GM23338 (cell line): ENCODE measurements around the gene ACE2. TPM values are rescaled to one million over a fixed set of nuclear protein-coding genes. Genes with fewer than 3 reads are reported as not detected.

ENCODE experiments used
- ATAC-seq: fragments of 200-7000 bp; cut with Tn5 transposase; 3 replicates; pipeline ENCODE4 v1.9.1; 2020
- DNase-seq: peaks from one replicate; pipeline ENCODE4 v3.0.0-alpha.2; 2015; ENCODE audit warnings: low spot score
- H2AFZ ChIP-seq: fragments of 200-600 bp; sonication (generic); 2 replicates; pipeline ENCODE4 v1.8.0; 2016; ENCODE audit warnings: antibody characterized with exemption, mild to moderate bottlenecking, moderate library complexity
- H3F3A ChIP-seq: fragments of 200-600 bp; sonication (generic); replicated peaks from 2 replicates; pipeline ENCODE4 v1.8.0; 2017; ENCODE audit warnings: antibody characterized with exemption, mixed run types, low read depth
- H3K27ac ChIP-seq: fragments of 200-600 bp; sonication (generic); 2 replicates; pipeline ENCODE4 v1.6.1; 2016; ENCODE audit warnings: low read depth
- H3K27me3 ChIP-seq: fragments of 200-600 bp; sonication (generic); 2 replicates; pipeline ENCODE4 v1.8.0; 2016; ENCODE audit warnings: mild to moderate bottlenecking, mixed run types, moderate library complexity; ENCODE audit not compliant: insufficient read depth
- H3K36me3 ChIP-seq: fragments of 200-600 bp; sonication (generic); 2 replicates; pipeline ENCODE4 v1.8.0; 2016; ENCODE audit warnings: mild to moderate bottlenecking; ENCODE audit not compliant: insufficient read depth
- H3K4me1 ChIP-seq: fragments of 200-600 bp; sonication (generic); 2 replicates; pipeline ENCODE4 v1.8.0; 2016; ENCODE audit warnings: mild to moderate bottlenecking, moderate library complexity; ENCODE audit not compliant: insufficient read depth
- H3K4me2 ChIP-seq: fragments of 200-600 bp; sonication (generic); 2 replicates; pipeline ENCODE4 v1.7.1; 2017; ENCODE audit warnings: mixed run types
- H3K4me3 ChIP-seq: fragments of 200-600 bp; sonication (generic); 2 replicates; pipeline ENCODE4 v1.6.1; 2016; ENCODE audit warnings: mixed run types
- H3K79me2 ChIP-seq: fragments of 200-600 bp; sonication (generic); replicated peaks from 2 replicates; pipeline ENCODE4 v1.8.0; 2017; ENCODE audit warnings: mild to moderate bottlenecking; ENCODE audit not compliant: insufficient read depth
- H3K9me2 ChIP-seq: fragments of 200-600 bp; sonication (generic); 2 replicates; pipeline ENCODE4 v1.8.0; 2017; ENCODE audit not compliant: insufficient read depth
- H4K20me1 ChIP-seq: fragments of 200-600 bp; sonication (generic); replicated peaks from 2 replicates; pipeline ENCODE4 v1.8.0; 2017; ENCODE audit warnings: mild to moderate bottlenecking; ENCODE audit not compliant: insufficient read depth
- H3K27ac Mint-ChIP-seq: 2 replicates; pipeline ENCODE4 v1.8.0; 2020; ENCODE audit warnings: inconsistent platforms, mild to moderate bottlenecking, moderate library complexity, mixed read lengths
- H3K27me3 Mint-ChIP-seq: 3 replicates; pipeline ENCODE4 v1.8.0; 2022; ENCODE audit warnings: low read depth, mild to moderate bottlenecking, moderate library complexity, mixed read lengths, inconsistent platforms; ENCODE audit not compliant: insufficient read depth, poor library complexity
- H3K36me3 Mint-ChIP-seq: 3 replicates; pipeline ENCODE4 v1.8.0; 2021; ENCODE audit warnings: low read depth, mild to moderate bottlenecking, inconsistent platforms, moderate library complexity, mixed read lengths
- H3K4me1 Mint-ChIP-seq: 3 replicates; pipeline ENCODE4 v1.8.0; 2020; ENCODE audit warnings: mild to moderate bottlenecking, inconsistent platforms, mixed read lengths
- H3K4me3 Mint-ChIP-seq: 3 replicates; pipeline ENCODE4 v1.8.0; 2021; ENCODE audit warnings: moderate library complexity, mild to moderate bottlenecking, inconsistent platforms, mixed read lengths
- H3K9me3 Mint-ChIP-seq: 3 replicates; pipeline ENCODE4 v1.8.0; 2020; ENCODE audit warnings: moderate library complexity, mild to moderate bottlenecking, inconsistent platforms, mixed read lengths
- CREB1 ChIP-seq: fragments of 250-450 bp; sonication (Bioruptor Pico); IDR thresholded peaks from 2 replicates; pipeline ENCODE4 v1.5.0; 2020; ENCODE audit warnings: low read depth, mild to moderate bottlenecking, moderate library complexity
- CTCF ChIP-seq, 2 experiments: fragments of 200-600 bp in 1 of 2; sonication (generic) in 1 of 2; conservative IDR thresholded peaks; 2 replicates each; pipeline versions ENCODE4 v1.5.1 to v1.6.1; 2016 to 2017; ENCODE audit warnings: antibody characterized with exemption in 2 of 2, low read depth in 2 of 2, mild to moderate bottlenecking in 2 of 2, moderate library complexity in 1 of 2
- EZH2 ChIP-seq: fragments of 200-600 bp; sonication (generic); IDR thresholded peaks from one replicate; pipeline ENCODE4 v1.8.0; 2017; ENCODE audit warnings: antibody characterized with exemption, mild to moderate bottlenecking, low read depth; ENCODE audit not compliant: unreplicated experiment
- EZH2phosphoT487 ChIP-seq: fragments of 200-600 bp; sonication (generic); IDR thresholded peaks from one replicate; pipeline ENCODE4 v1.8.1; 2018; ENCODE audit warnings: antibody characterized with exemption; ENCODE audit not compliant: unreplicated experiment
- JUNB ChIP-seq: IDR thresholded peaks from one replicate; pipeline ENCODE4 v1.6.1; 2016; ENCODE audit warnings: antibody characterized with exemption; ENCODE audit not compliant: unreplicated experiment
- NANOG ChIP-seq: IDR thresholded peaks from 2 replicates; pipeline ENCODE4 v1.6.1; 2016; ENCODE audit warnings: antibody characterized with exemption, borderline replicate concordance
- POLR2AphosphoS5 ChIP-seq: IDR thresholded peaks from 2 replicates; pipeline ENCODE4 v1.6.1; 2016; ENCODE audit warnings: antibody characterized with exemption, low read depth
- REST ChIP-seq: IDR thresholded peaks from one replicate; pipeline ENCODE4 v1.6.1; 2018; ENCODE audit warnings: antibody characterized with exemption; ENCODE audit not compliant: unreplicated experiment
- STAT1 ChIP-seq: IDR thresholded peaks from one replicate; pipeline ENCODE4 v1.6.1; 2016; ENCODE audit warnings: antibody characterized with exemption; ENCODE audit not compliant: unreplicated experiment
- ZNF114 ChIP-seq: fragments of 250-450 bp; sonication (Bioruptor Pico); IDR thresholded peaks from 2 replicates; pipeline ENCODE4 v1.5.0; 2020; ENCODE audit warnings: mild to moderate bottlenecking, moderate library complexity
- ZNF331 ChIP-seq: fragments of 250-450 bp; sonication (Bioruptor Pico); IDR thresholded peaks from 2 replicates; pipeline ENCODE4 v1.5.0; 2020; ENCODE audit warnings: low read depth, mild to moderate bottlenecking, moderate library complexity
- polyA plus RNA-seq: library from polyadenylated mRNA; unstranded; fragments of >200 nt; fragmentation: Nextera tagmentation; extraction: Ambion mirVana; gene quantifications from 2 replicates; pipeline ENCODE4 v1.2.1, GENCODE V29; 2016
- total RNA-seq: library from RNA; depleted of rRNA; stranded (reverse); fragments of >200 nt; shearing (Covaris generic); gene quantifications from 2 replicates; pipeline ENCODE4 v1.2.3, GENCODE V29; 2014
- TF ChIP-seq, protein P1 (sequence below): fragments of 250-450 bp; sonication (Bioruptor Pico); IDR thresholded peaks from 2 replicates; pipeline ENCODE4 v1.5.0; 2020; ENCODE audit warnings: mild to moderate bottlenecking, moderate library complexity
- TF ChIP-seq, protein P2 (sequence below): IDR thresholded peaks from 2 replicates; pipeline ENCODE4 v1.6.1; 2016; ENCODE audit warnings: antibody characterized with exemption

Gene ACE2
- total and polyA plus RNA-seq, 2 experiments from 2014 or later: 0.10 TPM; not detected in 1

DNA sequence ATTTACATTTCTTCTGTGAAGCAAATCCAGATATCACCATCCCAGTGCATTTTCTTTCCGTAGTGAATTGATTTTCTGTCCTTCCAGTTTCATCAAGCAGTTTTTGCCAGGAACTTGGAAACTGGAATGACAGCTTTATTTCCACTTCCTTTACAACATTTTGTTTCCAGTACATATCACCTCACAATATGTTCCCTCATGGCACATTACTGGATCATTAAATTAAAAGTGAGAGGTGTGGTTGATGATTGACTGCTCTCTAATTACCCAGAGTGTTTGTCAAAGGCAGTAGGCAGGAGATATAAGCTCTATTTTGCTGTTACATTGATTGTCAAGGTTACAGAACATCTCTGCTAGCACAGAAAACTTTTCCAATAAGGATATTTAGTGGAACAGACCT is 22.3 kb upstream of the ACE2 start:
- DNase-seq: no peak
- H3F3A ChIP-seq: no peaks in the 10 kb centered on the region
- Mint-ChIP-seq H3K9me3 (no peaks in the 10 kb centered on the region), H3K27me3 (no peaks in the 10 kb centered on the region), H3K27ac (no peak overlapping the region), H3K4me1 (no peaks in the 10 kb centered on the region), H3K36me3 (no peaks in the 10 kb centered on the region), H3K4me3 (no peak overlapping the region)
- H3K4me1 ChIP-seq: no peaks in the 10 kb centered on the region
- H2AFZ ChIP-seq: no peak overlapping the region
- H3K9me2 ChIP-seq: no peaks in the 10 kb centered on the region
- no peaks in the 10 kb centered on the region for H3K79me2 ChIP-seq
- H3K27ac ChIP-seq: no peak overlapping the region
- TF ChIP-seq ZNF331 (CRISPR knock-in tag): no peak
- no peak for TF ChIP-seq EZH2
- TF ChIP-seq EZH2phosphoT487: no peak
- no peak for TF ChIP-seq STAT1
- TF ChIP-seq POLR2AphosphoS5: no peak
- no peak for TF ChIP-seq REST
- TF ChIP-seq, protein P1, sequence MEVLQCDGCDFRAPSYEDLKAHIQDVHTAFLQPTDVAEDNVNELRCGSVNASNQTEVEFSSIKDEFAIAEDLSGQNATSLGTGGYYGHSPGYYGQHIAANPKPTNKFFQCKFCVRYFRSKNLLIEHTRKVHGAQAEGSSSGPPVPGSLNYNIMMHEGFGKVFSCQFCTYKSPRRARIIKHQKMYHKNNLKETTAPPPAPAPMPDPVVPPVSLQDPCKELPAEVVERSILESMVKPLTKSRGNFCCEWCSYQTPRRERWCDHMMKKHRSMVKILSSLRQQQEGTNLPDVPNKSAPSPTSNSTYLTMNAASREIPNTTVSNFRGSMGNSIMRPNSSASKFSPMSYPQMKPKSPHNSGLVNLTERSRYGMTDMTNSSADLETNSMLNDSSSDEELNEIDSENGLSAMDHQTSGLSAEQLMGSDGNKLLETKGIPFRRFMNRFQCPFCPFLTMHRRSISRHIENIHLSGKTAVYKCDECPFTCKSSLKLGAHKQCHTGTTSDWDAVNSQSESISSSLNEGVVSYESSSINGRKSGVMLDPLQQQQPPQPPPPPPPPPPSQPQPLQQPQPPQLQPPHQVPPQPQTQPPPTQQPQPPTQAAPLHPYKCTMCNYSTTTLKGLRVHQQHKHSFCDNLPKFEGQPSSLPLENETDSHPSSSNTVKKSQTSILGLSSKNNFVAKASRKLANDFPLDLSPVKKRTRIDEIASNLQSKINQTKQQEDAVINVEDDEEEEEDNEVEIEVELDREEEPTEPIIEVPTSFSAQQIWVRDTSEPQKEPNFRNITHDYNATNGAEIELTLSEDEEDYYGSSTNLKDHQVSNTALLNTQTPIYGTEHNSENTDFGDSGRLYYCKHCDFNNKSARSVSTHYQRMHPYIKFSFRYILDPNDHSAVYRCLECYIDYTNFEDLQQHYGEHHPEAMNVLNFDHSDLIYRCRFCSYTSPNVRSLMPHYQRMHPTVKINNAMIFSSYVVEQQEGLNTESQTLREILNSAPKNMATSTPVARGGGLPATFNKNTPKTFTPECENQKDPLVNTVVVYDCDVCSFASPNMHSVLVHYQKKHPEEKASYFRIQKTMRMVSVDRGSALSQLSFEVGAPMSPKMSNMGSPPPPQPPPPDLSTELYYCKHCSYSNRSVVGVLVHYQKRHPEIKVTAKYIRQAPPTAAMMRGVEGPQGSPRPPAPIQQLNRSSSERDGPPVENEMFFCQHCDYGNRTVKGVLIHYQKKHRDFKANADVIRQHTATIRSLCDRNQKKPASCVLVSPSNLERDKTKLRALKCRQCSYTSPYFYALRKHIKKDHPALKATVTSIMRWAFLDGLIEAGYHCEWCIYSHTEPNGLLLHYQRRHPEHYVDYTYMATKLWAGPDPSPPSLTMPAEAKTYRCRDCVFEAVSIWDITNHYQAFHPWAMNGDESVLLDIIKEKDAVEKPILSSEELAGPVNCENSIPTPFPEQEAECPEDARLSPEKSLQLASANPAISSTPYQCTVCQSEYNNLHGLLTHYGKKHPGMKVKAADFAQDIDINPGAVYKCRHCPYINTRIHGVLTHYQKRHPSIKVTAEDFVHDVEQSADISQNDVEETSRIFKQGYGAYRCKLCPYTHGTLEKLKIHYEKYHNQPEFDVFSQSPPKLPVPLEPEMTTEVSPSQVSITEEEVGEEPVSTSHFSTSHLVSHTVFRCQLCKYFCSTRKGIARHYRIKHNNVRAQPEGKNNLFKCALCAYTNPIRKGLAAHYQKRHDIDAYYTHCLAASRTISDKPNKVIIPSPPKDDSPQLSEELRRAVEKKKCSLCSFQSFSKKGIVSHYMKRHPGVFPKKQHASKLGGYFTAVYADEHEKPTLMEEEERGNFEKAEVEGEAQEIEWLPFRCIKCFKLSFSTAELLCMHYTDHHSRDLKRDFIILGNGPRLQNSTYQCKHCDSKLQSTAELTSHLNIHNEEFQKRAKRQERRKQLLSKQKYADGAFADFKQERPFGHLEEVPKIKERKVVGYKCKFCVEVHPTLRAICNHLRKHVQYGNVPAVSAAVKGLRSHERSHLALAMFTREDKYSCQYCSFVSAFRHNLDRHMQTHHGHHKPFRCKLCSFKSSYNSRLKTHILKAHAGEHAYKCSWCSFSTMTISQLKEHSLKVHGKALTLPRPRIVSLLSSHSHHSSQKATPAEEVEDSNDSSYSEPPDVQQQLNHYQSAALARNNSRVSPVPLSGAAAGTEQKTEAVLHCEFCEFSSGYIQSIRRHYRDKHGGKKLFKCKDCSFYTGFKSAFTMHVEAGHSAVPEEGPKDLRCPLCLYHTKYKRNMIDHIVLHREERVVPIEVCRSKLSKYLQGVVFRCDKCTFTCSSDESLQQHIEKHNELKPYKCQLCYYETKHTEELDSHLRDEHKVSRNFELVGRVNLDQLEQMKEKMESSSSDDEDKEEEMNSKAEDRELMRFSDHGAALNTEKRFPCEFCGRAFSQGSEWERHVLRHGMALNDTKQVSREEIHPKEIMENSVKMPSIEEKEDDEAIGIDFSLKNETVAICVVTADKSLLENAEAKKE (CRISPR knock-in tag): no peak
- TF ChIP-seq, protein P2, sequence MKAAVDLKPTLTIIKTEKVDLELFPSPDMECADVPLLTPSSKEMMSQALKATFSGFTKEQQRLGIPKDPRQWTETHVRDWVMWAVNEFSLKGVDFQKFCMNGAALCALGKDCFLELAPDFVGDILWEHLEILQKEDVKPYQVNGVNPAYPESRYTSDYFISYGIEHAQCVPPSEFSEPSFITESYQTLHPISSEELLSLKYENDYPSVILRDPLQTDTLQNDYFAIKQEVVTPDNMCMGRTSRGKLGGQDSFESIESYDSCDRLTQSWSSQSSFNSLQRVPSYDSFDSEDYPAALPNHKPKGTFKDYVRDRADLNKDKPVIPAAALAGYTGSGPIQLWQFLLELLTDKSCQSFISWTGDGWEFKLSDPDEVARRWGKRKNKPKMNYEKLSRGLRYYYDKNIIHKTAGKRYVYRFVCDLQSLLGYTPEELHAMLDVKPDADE: no peak
- TF ChIP-seq ZNF114 (CRISPR knock-in tag): no peak
- TF ChIP-seq JUNB: no peak
- TF ChIP-seq CTCF (conservative IDR thresholded peaks at IDR 0.05; ENCODE audit: low read depth in 2 of 2): no peak
- TF ChIP-seq CREB1: no peak
- no peak for TF ChIP-seq NANOG
- H3K27me3 ChIP-seq: no peaks in the 10 kb centered on the region
- H3K4me3 ChIP-seq: no peak overlapping the region
- no peaks in the 10 kb centered on the region for H3K36me3 ChIP-seq
- H4K20me1 ChIP-seq: no peaks in the 10 kb centered on the region
- ATAC-seq: no peak
- H3K4me2 ChIP-seq: no peak overlapping the region
